ENCODE results near the gene RNF25. TPM values are rescaled to one million over a fixed set of nuclear protein-coding genes. Genes with fewer than 3 reads are reported as not detected.

The RNF25 gene
- total RNA-seq, 1 experiment from 2014 or later: 27.2 TPM

- Histone ChIP-seq H3K9me3 (ENCODE audit: insufficient read depth, low read depth) (no peaks in the 10 kb centered on the region), H4K20me1 (ENCODE audit: insufficient read depth) (0 out of 2 replicates have a peak, but pooled peaks cover 2% of the 10 kb centered on the region), H3F3A (ENCODE audit: insufficient read depth, low read depth) (no peaks in the 10 kb centered on the region; the same call in 1 of the 2 replicates), H3K4me3 (no peak overlapping the region), H3K9me2 (ENCODE audit: insufficient read depth) (no peaks in the 10 kb centered on the region), H3K79me2 (ENCODE audit: low read depth) (0 out of 2 replicates have a peak, but pooled peaks cover 5% of the 10 kb centered on the region), H2AFZ (no peak overlapping the region), H3K4me1 (replicated peaks; ENCODE audit: insufficient read depth) (peaks cover 12% of the 10 kb centered on the region; the same call in 1 of the 2 replicates), H3K4me2 (no peak overlapping the region), H3K36me3 (ENCODE audit: low read depth) (peaks cover 5% of the 10 kb centered on the region; the same call in 1 of the 2 replicates), H3K27ac (no peak overlapping the region), H3K27me3 (ENCODE audit: insufficient read depth, low read depth) (no peaks in the 10 kb centered on the region)
- intact Hi-C loops (cut with micrococcal nuclease; ENCODE audit: unreplicated experiment): no loop called here
- CTCF ChIA-PET: no interaction called here
- TF ChIP-seq CTCF (conservative IDR thresholded peaks at IDR 0.05): no peak
- no peak for TF ChIP-seq EZH2 (IDR thresholded peaks at IDR 0.05; ENCODE audit: low read depth)
- DNase-seq: no peak
- POLR2A ChIA-PET (ENCODE audit: unreplicated experiment): no interaction called here
- BruUV-seq (replicated peaks): no TSS peak
Observed at GRCh38 chr2:218642786-218643185, 29.0 kb downstream of the RNF25 start.

- Histone ChIP-seq H3K9me2 (ENCODE audit: insufficient read depth) (no peaks in the 10 kb centered on the region), H3F3A (ENCODE audit: insufficient read depth, low read depth) (no peaks in the 10 kb centered on the region), H3K27ac (no peak overlapping the region), H3K36me3 (ENCODE audit: low read depth) (peaks cover 3% of the 10 kb centered on the region; the same call in 1 of the 2 replicates), H3K27me3 (ENCODE audit: insufficient read depth, low read depth) (no peaks in the 10 kb centered on the region), H3K79me2 (ENCODE audit: low read depth) (no peaks in the 10 kb centered on the region), H3K4me1 (replicated peaks; ENCODE audit: insufficient read depth) (peaks cover 12% of the 10 kb centered on the region; the same call in 1 of the 2 replicates), H3K9me3 (ENCODE audit: insufficient read depth, low read depth) (no peaks in the 10 kb centered on the region), H4K20me1 (ENCODE audit: insufficient read depth) (no peaks in the 10 kb centered on the region), H3K4me2 (no peak overlapping the region), H3K4me3 (no peak overlapping the region), H2AFZ (no peak overlapping the region)
- no peak for TF ChIP-seq EZH2 (IDR thresholded peaks at IDR 0.05; ENCODE audit: low read depth)
- no peak for TF ChIP-seq CTCF (conservative IDR thresholded peaks at IDR 0.05)
- CTCF ChIA-PET: no interaction called here
- intact Hi-C loops (cut with micrococcal nuclease; ENCODE audit: unreplicated experiment): no loop called here
- DNase-seq: no peak
- POLR2A ChIA-PET (ENCODE audit: unreplicated experiment): no interaction called here
- BruUV-seq (replicated peaks): no TSS peak
Observed at GRCh38 chr2:218642121-218642656, 29.6 kb downstream of the RNF25 start.

GRCh38 chr2:218638372-218638771 is 33.4 kb downstream of the RNF25 start:
- Histone ChIP-seq H3K4me2 (no peak overlapping the region), H3K9me2 (ENCODE audit: insufficient read depth) (no peaks in the 10 kb centered on the region), H4K20me1 (ENCODE audit: insufficient read depth) (no peaks in the 10 kb centered on the region), H3K36me3 (ENCODE audit: low read depth) (peaks cover 3% of the 10 kb centered on the region; the same call in 1 of the 2 replicates), H3F3A (ENCODE audit: insufficient read depth, low read depth) (no peaks in the 10 kb centered on the region), H3K79me2 (ENCODE audit: low read depth) (no peaks in the 10 kb centered on the region), H3K27me3 (ENCODE audit: insufficient read depth, low read depth) (no peaks in the 10 kb centered on the region), H3K4me1 (replicated peaks; ENCODE audit: insufficient read depth) (no peaks in the 10 kb centered on the region), H3K4me3 (no peak overlapping the region), H3K9me3 (ENCODE audit: insufficient read depth, low read depth) (no peaks in the 10 kb centered on the region), H2AFZ (no peak overlapping the region), H3K27ac (no peak overlapping the region)
- no TSS peak for BruUV-seq (replicated peaks)
- POLR2A ChIA-PET (ENCODE audit: unreplicated experiment): no interaction called here
- DNase-seq: no peak
- intact Hi-C loops (cut with micrococcal nuclease; ENCODE audit: unreplicated experiment): no loop called here
- CTCF ChIA-PET: no interaction called here
- TF ChIP-seq EZH2 (IDR thresholded peaks at IDR 0.05; ENCODE audit: low read depth) (no peak), CTCF (conservative IDR thresholded peaks at IDR 0.05) (no peak)

Measured in PC-9 (cell line).